Activated naive CD4-positive, alpha-beta T cell treated with Interleukin-2 at 50 U/mL for 16 hours (primary cell): ENCODE data around the gene DECR2.
A peak's percentile ranks its signal among the peaks of the same experiment; 100 is the strongest.
"Not testable (repeated sequence)": the region's sequence is repeated elsewhere in the genome, so short reads cannot be mapped to it uniquely, and the experiment has no call there.

Source experiments
- DNase-seq: peaks from one replicate; pipeline ENCODE4 v3.0.0-alpha.2; 2020

Gene DECR2, protein sequence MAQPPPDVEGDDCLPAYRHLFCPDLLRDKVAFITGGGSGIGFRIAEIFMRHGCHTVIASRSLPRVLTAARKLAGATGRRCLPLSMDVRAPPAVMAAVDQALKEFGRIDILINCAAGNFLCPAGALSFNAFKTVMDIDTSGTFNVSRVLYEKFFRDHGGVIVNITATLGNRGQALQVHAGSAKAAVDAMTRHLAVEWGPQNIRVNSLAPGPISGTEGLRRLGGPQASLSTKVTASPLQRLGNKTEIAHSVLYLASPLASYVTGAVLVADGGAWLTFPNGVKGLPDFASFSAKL

GRCh38 chr16:401468-402348 lies at the start of gene DECR2:
DECR2 (plus strand) TSS chr16:401885; CDS start chr16:401964, 79 bp downstream.
- peak; percentile 97 for DNase-seq

GRCh38 chr16:352547-353403 lies 48.9 kb upstream of the DECR2 start, which contains the start of gene AXIN1:
AXIN1 (minus strand) TSS chr16:352723; CDS start chr16:347025, 5,698 bp downstream.
- peak; percentile 99 for DNase-seq

GRCh38 chr16:353404-354290 lies 48.0 kb upstream of the DECR2 start:
- no peak for DNase-seq

DNA sequence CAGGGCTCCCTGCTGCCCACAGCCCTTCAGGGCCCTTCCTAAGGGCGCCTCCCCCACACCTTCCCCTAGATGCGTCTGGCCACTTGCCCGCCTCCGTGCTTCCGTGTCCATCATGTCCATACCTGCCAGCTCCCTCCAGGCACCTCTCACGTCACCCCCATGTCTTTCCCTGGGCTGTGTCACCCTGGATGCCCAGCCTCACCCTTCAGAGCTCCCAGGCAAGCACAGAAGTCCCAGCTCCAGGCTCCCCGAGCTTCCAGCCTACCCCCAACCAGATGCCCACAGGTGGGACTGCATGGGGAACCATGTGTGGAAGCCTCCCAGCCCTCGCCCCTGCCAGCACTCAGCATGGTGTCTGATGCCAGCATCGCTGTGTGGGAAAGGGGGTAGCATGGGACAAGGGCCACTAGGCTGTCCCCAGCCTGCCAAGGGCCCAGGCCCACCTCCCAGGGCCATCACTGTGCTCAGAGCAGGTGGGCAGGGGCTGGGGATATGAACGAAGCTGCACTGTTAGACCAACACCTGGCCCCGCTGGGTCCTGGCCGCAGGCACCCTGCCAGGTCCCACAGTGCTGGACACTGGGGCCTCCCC lies 47.3 kb upstream of the DECR2 start:
- no peak for DNase-seq

- DNase-seq = no peak
Observed at GRCh38 chr16:354971-355461, 46.7 kb upstream of the DECR2 start.

GRCh38 chr16:356741-357140 lies 44.9 kb upstream of the DECR2 start:
- DNase-seq = no peak

DNA sequence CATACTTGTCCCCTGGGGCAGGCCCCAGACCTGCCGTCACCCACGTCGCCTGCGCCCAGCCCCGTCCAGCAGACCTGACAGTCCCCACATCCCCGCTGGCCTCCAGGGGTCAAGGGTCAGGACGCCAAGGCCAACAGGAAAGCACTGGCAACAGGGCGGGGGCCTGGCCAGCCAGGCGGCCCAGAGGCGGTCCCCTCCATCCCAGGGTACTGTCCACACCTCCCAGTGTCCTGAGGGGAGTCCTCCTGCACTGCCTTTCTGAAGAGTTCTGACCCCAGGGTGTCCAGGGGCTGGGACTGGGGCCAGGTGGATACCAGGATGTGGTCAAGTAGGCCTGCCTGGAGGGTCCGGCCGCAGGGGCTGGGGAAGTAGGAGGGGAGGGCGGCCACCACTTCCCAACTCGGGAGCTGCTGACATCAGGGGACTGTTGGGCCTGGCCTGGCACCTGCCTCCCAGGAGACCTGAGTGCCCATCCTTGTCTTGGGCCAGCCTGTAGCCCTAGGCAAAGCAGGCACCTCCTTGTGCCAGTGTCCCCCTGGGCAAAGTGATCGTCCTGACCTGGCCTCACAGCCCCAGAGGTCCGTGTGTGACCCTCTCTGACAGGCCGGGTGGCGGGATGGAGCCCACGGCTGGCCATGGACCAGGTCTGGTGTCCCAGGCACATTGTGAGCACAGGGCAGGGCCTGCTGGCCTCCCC lies 42.5 kb upstream of the DECR2 start:
- no peak for DNase-seq

DNA sequence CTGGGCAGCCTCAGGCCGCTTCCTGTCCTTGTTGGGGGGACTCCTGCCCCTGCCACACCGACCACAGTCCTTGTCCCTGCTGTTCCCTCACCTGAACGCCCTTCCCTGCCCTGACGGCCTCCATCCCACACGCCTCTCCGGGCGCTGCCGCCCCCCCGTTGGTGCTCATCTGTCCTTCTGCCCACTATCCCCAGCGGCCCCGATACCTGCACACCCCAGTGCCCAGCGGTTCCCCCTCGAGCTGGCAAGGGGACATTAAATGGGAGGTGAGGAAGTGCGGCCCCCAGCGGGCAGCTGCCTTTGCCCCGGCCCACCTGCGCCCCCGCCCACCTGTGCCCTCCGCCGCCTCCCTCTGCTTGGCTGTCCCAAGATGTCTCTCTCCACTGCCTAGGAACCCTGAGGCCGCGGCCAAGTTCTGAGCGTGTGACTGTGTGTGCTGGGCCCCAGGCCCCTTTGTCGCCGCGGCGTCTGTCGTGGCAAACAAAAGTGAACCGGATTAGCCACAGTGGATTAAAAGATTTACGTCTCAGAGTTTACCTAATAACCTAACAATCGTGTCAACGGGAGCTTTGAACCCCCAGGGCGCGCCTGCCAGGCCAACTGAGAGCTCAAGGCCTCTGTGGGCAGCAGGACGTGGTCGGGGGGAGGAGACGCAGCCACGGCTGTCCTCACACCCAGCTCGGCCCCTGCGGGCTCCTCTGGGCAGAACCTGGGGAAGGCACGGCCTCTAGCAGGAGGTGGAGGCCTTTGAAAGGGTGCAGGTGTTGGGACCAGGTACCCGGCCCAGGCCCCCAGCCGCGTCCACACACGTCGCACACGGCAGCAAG lies 41.6 kb upstream of the DECR2 start:
- DNase-seq = no peak

DNA sequence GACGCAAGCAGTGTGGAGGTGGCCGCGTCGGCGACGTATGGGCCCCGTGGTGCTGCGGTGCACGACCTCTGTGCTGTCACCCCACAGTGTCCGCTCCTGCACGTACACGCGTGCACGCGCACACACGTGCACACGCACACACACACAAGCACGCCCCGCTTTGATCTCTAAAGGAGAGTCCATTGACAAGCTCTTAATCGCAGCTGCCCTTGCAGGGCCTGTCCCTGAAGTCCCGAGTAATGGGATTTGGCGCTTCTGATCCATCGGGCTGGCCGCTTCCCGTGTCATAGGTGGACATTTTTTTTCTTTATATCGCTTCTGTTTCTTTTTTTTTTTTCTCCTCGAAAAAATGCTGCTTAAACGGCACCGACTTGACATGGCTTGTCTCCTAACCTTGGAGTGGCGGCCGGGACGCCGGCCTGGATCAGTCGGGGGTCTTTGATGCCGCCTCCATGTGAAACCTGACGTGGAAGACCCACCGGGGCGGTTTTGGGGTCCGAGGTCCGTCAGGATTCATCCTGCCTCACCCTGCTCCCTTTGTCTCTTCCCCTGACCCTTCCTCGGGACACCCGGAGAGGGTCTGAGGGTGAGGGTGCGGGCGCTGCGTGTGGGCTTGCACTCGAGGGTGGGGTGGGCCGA lies 40.9 kb upstream of the DECR2 start:
- no peak for DNase-seq

- DNase-seq = no peak
Observed at GRCh38 chr16:361341-361871, 40.3 kb upstream of the DECR2 start.

DNA sequence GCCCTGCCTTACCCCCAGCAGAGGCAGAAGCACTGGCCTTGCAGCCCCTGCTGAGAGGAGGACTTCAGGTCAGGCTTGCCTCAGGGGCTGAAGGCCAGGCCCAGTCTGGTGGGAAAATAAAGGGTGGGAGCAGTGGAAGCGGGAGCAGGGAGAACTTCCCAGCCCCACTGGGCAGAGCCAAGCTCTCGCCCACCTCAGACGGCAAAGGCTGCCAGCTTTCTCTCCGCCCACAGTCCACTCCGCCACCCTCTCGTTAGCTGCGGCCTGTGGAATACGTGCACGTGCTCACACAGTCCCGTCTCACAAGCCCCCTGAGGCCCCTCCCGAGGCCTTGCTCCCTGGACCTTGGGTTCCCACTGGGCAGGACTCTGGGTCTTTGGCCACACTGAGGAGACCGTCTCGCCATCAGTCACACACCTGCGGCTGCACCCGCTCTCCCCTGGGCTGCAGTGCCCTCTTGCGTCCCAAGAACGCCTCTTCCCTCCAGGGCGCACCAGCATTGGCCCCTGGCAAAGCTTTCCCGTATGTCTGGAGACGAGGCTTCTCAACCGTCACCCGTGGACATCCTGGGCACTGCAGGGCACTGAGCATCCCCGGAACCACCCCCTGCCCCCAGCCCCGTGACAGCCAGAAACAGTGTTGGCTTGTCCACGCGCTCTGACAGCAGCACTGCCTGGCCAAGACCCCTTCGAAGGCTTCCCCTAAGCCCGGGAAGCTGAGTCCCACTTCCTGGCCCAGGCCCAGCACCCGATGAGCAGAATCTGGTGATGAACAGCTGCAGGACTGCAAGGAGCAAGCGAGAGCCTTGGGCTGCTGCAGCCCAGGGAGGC lies 39.6 kb upstream of the DECR2 start:
- DNase-seq = peak; percentile 78

DNA sequence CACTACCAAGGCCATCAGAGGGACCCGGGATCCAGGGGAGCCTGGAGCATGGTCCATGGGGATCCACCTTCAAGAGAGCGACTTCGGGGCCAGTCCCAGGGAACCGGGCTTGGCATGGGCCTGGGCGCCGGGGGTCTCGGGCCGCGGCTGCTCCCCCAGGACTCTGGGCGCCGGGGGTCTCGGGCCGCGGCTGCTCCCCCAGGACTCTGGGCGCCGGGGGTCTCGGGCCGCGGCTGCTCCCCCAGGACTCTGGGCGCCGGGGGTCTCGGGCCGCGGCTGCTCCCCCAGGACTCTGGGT lies 39.0 kb upstream of the DECR2 start:
- DNase-seq = not testable (repeated sequence)

- no peak for DNase-seq
Observed at GRCh38 chr16:363110-363765, 38.4 kb upstream of the DECR2 start.

DNA sequence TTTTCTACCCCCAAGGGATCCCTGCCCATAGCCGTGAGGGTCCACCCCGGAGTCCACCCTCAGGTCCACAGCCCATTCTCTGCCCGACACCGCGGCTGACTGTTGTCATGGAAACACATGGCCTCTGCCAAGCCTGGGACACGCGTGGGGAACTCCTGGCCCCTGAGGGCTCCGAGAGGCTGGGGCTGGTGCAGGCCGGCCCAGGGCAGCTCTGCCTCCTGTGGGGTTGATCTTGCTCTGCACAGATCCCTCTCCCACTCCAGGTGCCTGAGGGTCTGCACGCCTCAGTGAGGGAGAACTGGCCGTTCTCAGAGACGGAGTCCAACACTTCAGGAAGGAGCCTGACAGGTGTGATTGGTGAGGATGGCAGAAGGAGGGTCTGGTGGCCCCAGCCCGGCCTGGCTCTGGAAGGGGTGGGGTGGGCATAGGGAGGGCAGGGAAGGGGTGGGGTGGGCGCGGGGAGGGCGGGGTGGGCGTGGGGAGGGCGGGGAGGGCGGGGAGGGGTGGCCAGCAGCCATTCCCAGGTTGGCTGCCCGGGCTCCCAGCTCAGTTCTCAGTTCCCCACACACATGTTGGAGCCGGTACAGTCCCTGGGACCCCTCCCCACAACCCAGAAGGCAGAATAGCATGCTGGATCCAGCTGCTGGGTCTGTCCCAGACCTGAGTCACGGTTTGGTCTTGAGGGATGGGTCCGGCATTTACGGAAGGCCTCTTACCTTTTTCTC lies 37.8 kb upstream of the DECR2 start:
- DNase-seq = no peak

DNA sequence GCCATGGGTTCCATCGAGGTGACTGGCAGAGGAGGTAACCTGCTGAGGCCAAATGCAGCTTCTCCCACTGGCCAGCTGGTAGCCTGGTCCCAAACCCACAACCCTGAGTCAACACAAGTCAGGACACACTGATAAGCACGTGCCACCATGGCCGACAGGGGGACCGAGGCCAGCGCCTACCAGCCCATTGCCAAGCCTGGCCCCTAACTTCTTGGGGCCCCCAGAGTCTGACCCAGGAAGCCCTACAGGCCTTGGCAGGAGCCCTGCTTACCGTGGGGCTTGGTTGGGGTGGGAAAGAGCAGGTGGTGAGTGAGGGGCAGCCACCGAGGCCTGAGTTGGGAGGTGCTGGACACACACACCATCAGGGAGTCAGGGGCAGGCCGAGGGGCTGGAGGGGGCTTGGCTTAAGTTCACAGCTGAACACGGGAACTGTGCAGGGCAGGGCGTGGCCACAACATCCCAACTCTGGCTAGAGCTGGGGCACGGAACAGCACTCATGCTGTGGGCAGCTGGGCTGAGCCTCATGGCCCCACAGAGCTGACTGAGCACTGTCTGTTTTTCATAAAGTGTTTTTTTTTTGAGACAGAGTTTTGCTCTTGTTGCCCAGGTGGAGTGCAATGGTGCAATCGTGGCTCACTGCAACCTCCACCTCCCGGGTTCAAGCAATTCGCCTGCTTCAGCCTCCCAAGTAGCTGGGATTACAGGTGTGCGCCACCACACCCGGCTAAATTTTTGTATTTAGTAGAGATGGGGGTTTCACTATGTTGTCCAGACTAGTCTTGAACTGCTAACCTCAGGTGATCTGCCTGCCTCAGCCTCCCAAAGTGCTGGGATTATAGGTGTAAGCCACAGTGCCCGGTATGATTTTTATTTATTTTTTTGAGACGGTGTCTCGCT lies 36.8 kb upstream of the DECR2 start:
- no peak for DNase-seq

- DNase-seq = no peak
Observed at GRCh38 chr16:366476-366875, 35.2 kb upstream of the DECR2 start.
